Brain microvascular endothelial cell (primary cell): ENCODE data around the gene LAMP1.
"Not testable (repeated sequence)": the region's sequence is repeated elsewhere in the genome, so short reads cannot be mapped to it uniquely, and the experiment has no call there.

Experiments
- DNase-seq: peaks from one replicate; pipeline ENCODE4 v3.0.0-alpha.2; 2020
- H3K27ac ChIP-seq: fragments of 250-450 bp; sonication (Bioruptor Pico); 2 replicates; pipeline ENCODE4 v1.5.1; 2020; ENCODE audit warnings: mild to moderate bottlenecking, moderate library complexity
- H3K27me3 ChIP-seq: fragments of 250-450 bp; sonication (Bioruptor Pico); replicated peaks from 2 replicates; pipeline ENCODE4 v1.5.1; 2020; ENCODE audit warnings: mild to moderate bottlenecking
- H3K36me3 ChIP-seq: fragments of 250-450 bp; sonication (Bioruptor Pico); replicated peaks from 2 replicates; pipeline ENCODE4 v1.5.1; 2020; ENCODE audit warnings: mild to moderate bottlenecking
- H3K4me3 ChIP-seq: 2 replicates; pipeline ENCODE4 v1.5.1; 2011; ENCODE audit warnings: low read depth, mild to moderate bottlenecking, control low read depth, low read length, moderate library complexity
- CTCF ChIP-seq: IDR thresholded peaks from 2 replicates; pipeline ENCODE4 v1.5.1; 2011; ENCODE audit warnings: low read depth, mild to moderate bottlenecking, moderate library complexity, low read length, control low read depth, inconsistent platforms; ENCODE audit errors: missing control alignments
- in situ Hi-C: cut with HindIII; loops from 2 replicates; pipeline ENCODE4 v1.10.0; 2017; ENCODE audit warnings: low sequenced_read_pairs, low pct_ligation_motif_present

Gene LAMP1

GRCh38 chr13:113369881-113370280, 72.8 kb downstream of the LAMP1 start:
- no peak for TF ChIP-seq CTCF
- DNase-seq: no peak
- in situ Hi-C loops: no loop called here

GRCh38 chr13:113371061-113371460, 74.0 kb downstream of the LAMP1 start:
- H3K4me3 ChIP-seq: no peak overlapping the region
- in situ Hi-C loops: no loop called here
- TF ChIP-seq CTCF: no peak
- H3K27me3 ChIP-seq: no peaks in the 10 kb centered on the region
- no peak for DNase-seq
- H3K27ac ChIP-seq: no peak overlapping the region
- no peaks in the 10 kb centered on the region for H3K36me3 ChIP-seq

More at GRCh38 chr13:113369881-113370280, 72.8 kb downstream of the LAMP1 start:
- Histone ChIP-seq H3K27me3 (no peaks in the 10 kb centered on the region), H3K36me3 (no peaks in the 10 kb centered on the region), H3K4me3 (no peak overlapping the region), H3K27ac (no peak overlapping the region)

GRCh38 chr13:113371701-113372100, 74.7 kb downstream of the LAMP1 start:
- H3K27me3 ChIP-seq, DNase-seq, H3K36me3 ChIP-seq, in situ Hi-C loops, H3K4me3 ChIP-seq, H3K27ac ChIP-seq: not testable (repeated sequence)
